ENCODE measurements around the gene RRM2. TPM values are rescaled to one million over a fixed set of nuclear protein-coding genes. Genes with fewer than 3 reads are reported as not detected.

RRM2 gene
- total RNA-seq, 1 donor: 45.8 TPM

GRCh38 chr2:10078001-10078400 is 44.5 kb upstream of the RRM2 start:
- TF ChIP-seq CTCF (IDR thresholded peaks at IDR 0.05; ENCODE audit: insufficient read depth, low read depth, low read length): no peak
- no peak for DNase-seq (ENCODE audit: low read depth)
- no peak overlapping the region for H3K4me3 ChIP-seq (ENCODE audit: low read depth, low read length)

GRCh38 chr2:10078704-10079265 is 43.8 kb upstream of the RRM2 start:
- DNase-seq (ENCODE audit: low read depth): no peak
- TF ChIP-seq CTCF (IDR thresholded peaks at IDR 0.05; ENCODE audit: insufficient read depth, low read depth, low read length): no peak
- H3K4me3 ChIP-seq (ENCODE audit: low read depth, low read length): peak overlapping the region; percentile 43

- DNase-seq (ENCODE audit: low read depth): peak; percentile 61
- no peak for TF ChIP-seq CTCF (IDR thresholded peaks at IDR 0.05; ENCODE audit: insufficient read depth, low read depth, low read length)
- H3K4me3 ChIP-seq (ENCODE audit: low read depth, low read length): peak overlapping the region; percentile 43
These were observed 43.2 kb upstream of the RRM2 start for GRCh38 chr2:10079266-10079869.

GRCh38 chr2:10079870-10080535 is 42.5 kb upstream of the RRM2 start, which contains the start of gene CYS1:
TSS of gene CYS1 (minus strand) at chr2:10080411. CDS start at chr2:10080223, 188 bp downstream.
- peak within 1 kb of the TSS; percentile 43 for H3K4me3 ChIP-seq (ENCODE audit: low read depth, low read length)
- TF ChIP-seq CTCF (IDR thresholded peaks at IDR 0.05; ENCODE audit: insufficient read depth, low read depth, low read length): peak; percentile 5
- DNase-seq (ENCODE audit: low read depth): no peak

- TF ChIP-seq CTCF (IDR thresholded peaks at IDR 0.05; ENCODE audit: insufficient read depth, low read depth, low read length): no peak
- H3K4me3 ChIP-seq (ENCODE audit: low read depth, low read length): no peak overlapping the region
- no peak for DNase-seq (ENCODE audit: low read depth)
These were observed 41.8 kb upstream of the RRM2 start for GRCh38 chr2:10080536-10081304.

- TF ChIP-seq CTCF (IDR thresholded peaks at IDR 0.05; ENCODE audit: insufficient read depth, low read depth, low read length): no peak
- H3K4me3 ChIP-seq (ENCODE audit: low read depth, low read length): no peak overlapping the region
- DNase-seq (ENCODE audit: low read depth): peak; percentile 52
These were observed 39.5 kb upstream of the RRM2 start for GRCh38 chr2:10083046-10083445.

Data from fibroblast of villous mesenchyme (primary cell).